Ramos (cell line): ENCODE data around the gene UNC80.

Experiments
- in situ Hi-C: fragments of 300-500 bp; cut with MboI; formaldehyde crosslinking; loops from one replicate; pipeline ENCODE4 v1.14.3; 2022; ENCODE audit warnings: low sequenced_read_pairs; ENCODE audit not compliant: unreplicated experiment

UNC80 gene

DNA sequence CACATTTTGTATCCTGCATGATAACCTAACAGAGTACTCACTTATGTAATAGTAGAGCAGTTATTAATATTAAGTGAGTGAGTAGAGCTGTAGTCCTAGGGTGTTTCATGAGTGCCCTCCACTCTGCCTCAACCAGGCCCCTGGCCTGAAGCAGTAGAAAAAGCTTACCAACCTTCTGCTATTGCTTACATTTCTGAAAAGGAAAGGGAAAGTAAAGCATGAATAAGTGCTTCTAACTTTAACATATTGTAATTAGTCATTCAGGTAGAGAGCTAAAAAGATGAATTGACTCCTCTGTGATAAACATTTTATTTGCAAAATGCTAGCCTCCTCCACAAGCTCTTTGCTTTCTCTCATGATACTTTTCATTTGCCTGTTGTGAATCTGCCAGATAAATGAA lies 136.1 kb downstream of the UNC80 start:
- in situ Hi-C loops, result no loop called here

DNA sequence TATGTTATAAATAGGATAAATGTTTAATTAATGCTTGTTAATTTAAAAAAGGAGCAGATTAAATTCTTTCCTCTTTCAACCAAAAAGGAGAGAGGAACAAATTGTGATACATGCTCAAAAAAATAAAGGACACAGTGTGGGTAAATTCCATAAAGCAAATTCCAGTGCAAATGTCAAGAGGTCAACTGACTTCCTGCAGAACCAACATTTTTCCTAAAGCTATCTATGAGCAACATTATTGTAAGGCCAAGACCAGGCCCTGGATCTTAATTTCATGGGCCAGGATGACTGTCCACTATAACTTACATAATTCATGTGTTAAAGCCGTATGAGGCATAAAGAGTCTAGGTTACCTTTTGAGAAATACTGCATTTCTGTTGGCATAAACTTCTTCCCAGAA lies 136.9 kb downstream of the UNC80 start:
- in situ Hi-C loops, result no loop called here

DNA sequence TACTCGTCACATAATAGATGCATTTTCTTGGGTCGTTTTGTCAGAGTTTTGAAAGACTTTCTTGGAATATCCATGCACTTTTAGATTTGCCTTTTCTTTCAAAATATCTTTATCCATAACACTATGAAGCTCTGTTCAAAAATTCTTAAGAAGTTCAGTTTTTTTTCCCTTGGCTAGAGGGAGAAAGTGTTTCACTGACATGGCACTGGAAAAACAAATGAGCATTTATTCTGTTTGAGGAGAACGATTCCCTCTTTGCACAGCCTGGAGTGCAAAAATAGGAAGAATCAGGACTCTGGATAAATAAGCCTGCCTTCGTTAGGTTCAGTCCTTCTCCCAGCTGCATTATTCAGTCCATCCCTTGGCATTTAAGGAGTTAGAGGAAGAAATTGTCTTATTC lies 139.9 kb downstream of the UNC80 start:
- in situ Hi-C loops, result no loop called here

DNA sequence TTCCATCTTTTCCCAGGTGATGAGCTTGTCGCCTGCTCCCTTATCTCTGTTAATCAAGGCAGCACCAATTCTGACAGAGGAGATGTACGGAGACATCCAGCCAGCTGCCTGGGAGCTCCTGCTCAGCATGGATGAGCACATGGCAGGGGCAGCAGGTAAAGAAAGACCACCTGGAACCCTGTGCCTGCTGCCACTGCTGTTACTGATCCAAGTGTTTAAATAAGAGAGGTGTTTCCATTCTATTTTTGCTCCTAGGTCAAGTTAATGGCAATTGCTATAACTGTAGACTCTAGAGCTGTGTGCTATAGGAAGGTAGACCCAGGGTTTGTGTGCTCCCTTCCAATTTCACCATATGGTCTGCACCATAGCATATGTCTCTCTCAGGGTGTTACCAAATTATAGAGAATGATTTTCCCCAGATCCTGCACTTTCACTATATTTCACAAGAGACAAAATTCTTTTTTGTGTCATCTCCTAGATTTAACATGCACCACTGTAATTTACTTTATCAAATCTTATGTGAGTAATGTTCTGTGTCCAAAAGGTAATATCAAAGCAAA lies 142.2 kb downstream of the UNC80 start:
- in situ Hi-C loops, result no loop called here

DNA sequence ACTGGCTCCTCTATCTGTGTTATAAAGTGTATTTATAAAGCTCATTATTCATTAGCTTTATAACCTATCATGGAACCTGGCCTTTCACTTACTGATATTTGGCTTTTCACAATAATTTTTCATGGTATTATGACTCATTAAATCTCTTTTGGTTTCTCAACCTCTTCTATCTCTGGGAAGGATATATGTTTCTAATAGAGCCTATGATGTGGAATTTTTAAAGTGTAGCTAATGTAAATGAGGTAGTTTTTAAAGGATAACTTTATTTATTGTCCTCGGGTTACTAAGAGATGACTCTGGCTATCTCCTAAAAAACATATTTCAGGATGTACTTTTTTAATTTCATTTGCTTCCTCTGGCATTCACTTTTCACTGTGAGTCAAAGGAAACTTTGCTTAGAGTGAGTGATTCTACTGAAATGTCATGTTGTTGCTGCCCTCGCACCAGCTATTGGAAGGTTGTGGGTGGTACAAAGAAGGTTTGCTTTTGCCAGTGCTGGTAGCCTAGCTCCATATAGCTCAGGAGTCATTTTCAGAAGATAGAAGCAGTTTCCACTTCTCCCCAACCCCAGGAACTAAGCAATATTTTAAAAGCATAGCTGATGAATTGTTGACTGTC lies 145.6 kb downstream of the UNC80 start:
- in situ Hi-C loops, result no loop called here

DNA sequence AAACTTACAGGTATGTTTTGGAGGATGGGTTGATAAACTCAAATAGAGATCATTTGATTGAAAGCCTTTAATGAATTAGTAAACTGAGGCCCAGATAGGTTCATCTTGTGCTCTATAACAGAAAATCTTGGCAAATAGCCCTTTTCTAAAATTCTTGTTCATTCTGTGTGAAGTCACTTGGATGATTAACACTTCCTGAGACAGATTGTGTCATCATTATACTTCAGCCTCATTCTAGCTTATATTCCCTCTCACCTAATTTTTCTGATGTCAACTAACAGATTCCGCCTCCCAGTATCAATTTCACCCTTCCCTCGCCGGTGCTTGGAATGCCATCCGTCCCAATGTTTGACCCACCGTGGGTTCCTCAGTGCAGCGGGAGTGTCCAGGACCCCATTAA lies 146.6 kb downstream of the UNC80 start:
- in situ Hi-C loops, result no loop called here

DNA sequence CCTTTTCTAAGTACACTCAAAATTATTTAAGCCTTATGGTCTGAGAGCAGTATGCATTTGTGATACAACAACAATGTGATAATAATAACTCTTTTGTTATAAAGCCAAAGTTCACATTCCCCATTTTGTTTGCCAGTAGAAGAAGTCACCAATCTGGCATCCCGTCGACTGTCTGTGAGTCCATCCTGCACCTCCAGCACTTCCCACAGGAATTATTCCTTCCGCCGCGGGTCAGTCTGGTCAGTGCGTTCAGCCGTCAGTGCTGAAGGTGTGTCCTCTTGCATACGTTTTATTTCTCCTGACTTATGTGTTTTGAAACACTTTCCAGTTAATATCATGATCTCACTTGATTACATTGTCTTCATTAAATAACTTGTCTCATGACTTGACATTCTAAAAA lies 150.5 kb downstream of the UNC80 start:
- in situ Hi-C loops, result no loop called here

DNA sequence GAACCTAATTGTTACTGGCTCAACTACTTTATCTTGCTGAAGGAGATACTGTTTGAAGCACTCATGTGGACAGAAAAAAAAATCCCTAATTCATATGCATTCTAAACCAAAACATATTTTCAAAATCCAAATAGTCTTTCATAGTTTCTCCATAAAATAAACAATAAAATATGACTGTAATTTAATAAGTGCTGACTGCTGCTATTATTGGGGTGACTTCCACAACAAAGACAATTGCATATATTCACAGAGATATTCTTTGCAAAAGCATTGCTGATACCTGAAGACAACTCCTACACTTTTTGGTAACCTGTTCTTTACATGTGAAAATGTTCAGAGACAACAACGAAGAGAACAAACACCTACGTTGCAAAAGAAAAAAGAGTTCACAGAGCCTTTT lies 157.7 kb downstream of the UNC80 start:
- in situ Hi-C loops, result no loop called here

DNA sequence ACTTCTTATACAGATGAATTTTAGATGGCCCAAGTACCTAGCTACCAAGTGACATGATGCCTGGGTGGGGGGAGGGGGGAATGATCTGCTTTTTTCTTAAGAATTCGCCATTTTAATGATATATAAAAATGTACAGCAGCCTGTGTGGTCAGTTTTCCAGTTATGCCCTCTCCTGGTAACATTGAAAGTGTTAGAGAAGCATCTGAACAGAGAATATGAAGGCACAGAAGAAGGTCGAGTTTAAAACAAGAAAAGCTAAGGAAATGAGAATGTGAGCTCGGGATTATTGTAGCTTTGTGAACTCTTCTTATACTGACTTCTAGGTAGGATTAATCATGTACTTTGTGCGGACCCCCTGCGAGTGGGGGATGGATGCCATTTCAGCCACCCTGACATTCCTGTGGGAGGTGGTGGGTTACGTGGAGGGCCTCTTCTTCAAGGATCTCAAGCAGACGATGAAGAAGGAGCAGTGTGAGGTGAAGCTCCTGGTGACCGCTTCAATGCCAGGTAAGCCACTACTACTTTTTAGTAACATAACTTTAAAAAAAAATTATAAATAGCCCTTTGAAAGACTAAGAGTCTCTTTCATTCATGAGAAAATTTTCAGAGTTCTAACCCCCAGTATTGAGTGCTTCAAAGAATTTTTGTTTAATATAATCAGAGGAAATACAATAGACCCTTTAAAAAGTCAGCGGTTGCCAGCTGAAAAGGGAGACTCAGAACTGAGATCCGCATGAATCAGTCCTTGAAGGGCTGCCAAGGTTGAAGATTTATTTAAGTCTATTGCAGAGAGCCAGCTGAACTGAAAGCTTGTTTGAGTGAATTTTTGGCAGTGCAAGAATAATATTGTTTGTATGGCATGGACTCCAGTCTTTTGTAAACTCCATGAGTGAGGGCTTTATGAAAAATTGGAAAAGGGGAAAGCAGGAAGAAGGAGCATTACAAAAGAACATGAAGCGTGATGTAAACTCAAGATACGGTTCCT lies 162.2 kb downstream of the UNC80 start:
- in situ Hi-C loops, result no loop called here

DNA sequence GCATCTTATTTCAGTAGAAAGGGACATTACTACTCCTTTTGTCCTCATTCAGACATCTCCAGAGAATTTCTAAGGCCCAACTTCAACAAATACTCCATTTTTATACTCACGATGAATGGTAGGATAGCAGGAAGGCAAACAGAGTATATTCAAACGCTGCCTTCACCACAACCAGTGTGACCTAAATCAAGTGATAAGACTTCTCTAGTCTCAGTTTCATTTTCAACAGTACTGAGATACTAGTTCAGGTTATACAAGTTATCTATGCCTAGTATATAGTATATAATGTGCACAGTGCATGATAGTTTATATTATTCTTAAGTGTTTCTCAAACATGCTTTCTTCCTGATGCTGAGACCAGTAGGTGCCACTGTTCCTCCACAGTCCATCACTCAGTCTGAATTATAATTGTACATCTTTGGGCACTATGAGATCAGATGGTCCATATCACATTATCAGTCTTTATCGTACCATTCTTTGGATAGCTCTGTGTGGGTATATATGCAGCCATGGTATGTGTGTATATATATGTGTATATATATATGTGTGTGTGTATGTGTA lies 164.6 kb downstream of the UNC80 start:
- in situ Hi-C loops, result no loop called here

DNA sequence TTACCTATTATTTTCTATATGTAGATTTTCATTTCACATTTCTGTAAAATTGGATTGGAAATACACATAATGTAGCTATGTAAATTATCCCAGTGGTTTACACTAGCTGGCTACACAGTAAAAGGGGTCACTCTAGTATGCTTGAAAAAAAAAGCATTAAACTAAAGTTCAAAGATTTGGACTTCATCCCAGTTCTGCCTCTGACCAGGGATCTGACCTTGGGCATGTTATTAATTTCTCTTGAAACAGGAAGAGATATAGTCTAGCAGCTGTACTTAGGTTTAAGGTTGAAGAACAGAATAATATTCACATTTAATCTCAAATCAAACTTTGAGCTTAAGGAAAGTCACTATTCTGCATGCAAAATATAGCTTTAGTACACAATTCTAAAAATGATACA lies 166.3 kb downstream of the UNC80 start:
- in situ Hi-C loops, result no loop called here

DNA sequence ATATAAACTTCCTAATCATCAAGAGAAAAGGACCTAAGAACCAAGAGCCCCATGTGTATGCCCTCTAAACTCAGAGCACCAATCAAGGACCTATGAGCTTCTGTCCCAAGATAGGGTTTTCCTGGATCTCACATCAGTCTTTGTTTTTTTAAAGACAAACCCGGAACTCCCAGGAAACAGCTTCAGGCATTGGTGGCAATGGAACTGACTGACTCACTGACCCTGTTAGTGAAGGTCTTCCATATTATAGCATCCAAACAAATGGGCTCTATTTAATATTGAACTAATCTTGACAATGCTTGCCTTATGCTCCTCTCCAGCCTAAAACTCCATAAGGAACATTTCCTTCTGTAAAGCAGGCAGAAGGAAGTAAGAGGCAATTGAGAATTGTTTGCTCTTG lies 167.3 kb downstream of the UNC80 start:
- in situ Hi-C loops, result no loop called here

DNA sequence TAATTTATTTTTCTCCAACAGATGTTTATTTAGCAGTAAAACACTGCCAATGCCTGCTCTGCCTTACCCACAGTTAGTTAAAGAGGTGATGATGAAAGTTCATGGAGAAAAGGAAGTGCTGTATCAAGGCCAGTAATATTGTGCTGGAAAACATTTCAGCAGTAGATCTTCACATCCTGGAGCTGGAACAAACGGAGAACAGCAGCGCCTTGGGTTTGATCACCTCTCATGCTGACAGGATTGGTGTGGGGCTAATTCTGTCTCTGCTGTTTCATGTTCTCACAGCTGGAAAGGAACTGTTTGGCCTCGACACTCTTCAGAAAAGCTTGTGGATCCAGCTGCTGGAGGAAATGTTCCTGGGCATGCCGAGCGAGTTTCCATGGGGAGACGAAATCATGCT lies 169.3 kb downstream of the UNC80 start:
- in situ Hi-C loops, result no loop called here

DNA sequence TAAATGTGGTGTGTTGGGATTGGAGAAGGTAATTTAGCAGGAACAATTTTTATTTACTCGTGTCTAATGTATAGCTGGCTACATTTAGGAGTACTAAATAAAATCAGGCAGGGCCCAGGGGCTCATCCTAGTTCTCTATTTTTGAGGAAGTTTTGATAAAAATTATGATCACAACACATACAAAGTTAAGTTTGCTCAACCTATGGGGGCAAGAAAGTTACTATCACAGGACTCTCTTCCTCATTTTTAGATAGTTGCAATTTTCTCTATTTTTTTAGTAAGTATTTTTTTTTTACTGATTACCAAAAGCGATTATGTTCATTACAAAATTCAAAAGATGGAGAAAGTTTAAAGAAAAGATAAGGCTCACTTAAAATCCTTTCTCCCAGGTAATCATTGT lies 170.8 kb downstream of the UNC80 start:
- in situ Hi-C loops, result no loop called here

DNA sequence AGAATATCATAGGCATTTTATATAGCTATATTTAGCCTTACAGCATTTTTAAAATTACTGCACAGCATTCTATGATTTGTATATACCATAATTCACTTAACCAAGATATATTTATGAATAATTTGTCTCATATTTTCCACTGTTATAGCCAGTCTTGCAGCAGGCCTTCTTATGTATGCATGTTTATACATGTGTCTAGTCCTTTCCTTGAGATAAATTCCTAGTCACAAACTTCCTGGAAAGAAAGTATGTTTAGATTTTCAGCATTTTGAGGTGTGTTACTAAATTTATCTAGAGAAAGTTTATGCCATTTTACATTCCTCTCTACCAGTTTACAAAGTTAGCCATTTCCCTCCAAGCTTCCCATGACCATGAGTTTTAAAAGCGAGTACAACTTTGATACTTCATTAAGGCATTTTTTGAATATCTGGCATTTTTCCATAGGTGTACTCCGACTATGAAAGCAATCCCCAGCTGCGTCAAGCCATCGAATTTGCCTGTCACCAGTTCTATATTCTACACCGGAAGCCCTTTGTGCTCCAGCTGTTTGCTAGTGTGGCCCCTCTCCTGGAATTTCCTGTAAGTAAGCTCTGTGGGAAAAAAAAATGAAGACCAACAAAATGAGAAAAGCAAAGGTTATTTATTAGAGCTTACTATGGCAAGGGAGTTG lies 171.4 kb downstream of the UNC80 start:
- in situ Hi-C loops, result no loop called here

DNA sequence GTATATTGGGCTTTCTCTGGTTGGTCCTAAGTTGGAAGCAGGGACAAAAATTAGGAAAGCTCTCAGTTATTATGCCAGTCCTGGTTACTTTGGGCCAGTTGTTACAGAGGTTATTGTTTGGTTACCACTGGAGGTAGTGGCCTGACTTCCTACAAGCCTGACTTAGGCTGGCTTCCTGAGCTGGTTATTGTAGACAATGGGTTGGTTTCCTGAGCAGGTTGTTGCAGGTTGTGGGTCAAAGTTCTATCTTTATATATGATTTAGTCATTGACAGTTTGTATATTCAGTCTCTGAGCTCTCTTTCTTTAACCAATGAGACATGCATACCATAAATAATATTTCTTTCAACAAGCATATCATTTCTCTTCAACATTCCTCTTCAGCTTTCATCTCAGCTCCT lies 172.1 kb downstream of the UNC80 start:
- in situ Hi-C loops, result no loop called here

DNA sequence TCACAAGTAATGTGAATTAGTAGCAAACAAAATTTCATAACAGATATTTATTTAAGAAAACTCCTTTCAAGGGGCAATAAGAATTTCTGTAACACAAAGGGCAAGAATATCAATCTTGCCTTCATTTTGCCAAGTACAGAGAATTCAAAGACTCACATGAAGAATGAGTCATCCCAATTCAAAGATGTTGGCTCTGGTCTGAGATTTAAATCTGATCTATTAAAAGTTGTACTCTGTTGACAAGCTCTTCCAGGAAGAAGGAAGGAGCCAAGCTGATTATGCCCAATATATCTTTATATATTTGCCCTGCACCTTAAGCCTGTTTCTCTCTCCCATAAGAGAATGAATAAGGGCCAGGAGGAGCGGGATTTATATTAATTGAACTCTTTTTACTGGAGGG lies 174.9 kb downstream of the UNC80 start:
- in situ Hi-C loops, result no loop called here

DNA sequence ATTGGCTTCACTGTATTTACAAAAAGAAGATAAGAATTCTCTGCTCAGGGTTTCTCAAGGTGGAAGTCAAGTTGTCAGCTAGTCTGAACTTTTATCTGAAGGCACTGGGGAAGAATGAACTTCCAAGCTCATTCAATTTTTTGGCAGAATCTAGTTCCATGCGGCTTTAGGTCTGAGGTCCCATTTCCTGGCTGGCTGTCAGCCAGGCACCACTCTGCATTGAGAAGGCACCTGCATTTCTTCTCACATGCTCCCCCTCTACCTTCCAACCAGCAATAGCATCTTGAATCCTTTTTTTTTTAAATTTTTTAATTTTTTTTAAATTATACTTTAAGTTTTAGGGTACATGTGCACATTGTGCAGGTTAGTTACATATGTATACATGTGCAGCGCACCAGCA lies 184.6 kb downstream of the UNC80 start:
- in situ Hi-C loops, result no loop called here

DNA sequence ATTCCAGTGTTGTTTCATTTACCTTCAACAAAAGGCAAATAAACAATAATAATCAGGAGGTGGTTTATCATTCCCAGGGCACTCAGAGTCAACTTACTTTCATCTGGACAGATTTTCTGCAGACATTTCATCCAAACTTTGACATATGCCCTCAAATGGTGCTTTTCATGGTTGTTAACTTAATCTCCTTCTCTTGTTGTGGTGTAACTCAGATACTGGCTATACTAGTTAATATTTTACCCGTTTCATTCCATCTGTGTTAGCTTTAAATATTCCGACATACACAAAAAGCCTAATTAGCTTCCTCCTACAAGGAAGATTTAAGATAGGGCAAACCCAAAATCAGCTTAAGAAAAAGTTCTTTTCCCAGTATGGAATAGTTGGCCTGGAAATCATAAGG lies 186.4 kb downstream of the UNC80 start:
- in situ Hi-C loops, result no loop called here

DNA sequence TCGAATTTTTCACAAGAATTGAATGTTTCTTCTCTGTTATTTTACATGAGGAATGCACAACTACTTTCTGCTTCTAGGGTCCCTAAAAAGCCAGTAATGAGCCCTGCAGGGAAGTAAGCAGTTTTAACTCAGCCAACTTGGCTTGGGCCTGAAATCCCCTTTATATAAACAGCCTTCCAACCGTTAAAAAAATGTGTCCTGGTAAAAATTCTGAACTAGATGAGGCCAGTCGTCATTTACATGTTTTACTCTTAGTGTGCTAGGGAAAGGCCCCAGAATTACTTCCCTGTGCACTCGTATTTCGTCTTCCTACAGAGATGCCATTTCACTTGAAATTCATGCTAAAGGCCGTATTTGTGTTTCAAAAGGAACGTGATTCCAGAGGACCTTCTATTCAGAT lies 188.4 kb downstream of the UNC80 start:
- in situ Hi-C loops, result no loop called here
